ENCODE measurements around the gene TMBIM1.
A peak's percentile ranks its signal among the peaks of the same experiment; 100 is the strongest.

The TMBIM1 gene

GRCh38 chr2:218269900-218270720 lies 22.2 kb downstream of the TMBIM1 start, which contains the start of the genes AAMP and PNKD:
Gene AAMP (minus strand): TSS chr2:218270137. CDS start chr2:218270086, 51 bp downstream.
Gene PNKD (plus strand): TSS chr2:218270519. CDS start chr2:218270536, 17 bp downstream.
- no peak within 1 kb of the TSS for H2BK12ac ChIP-seq (ENCODE audit: low read length)
- H3K4ac ChIP-seq (ENCODE audit: low read length) = no peak within 1 kb of the TSS
- H4K91ac ChIP-seq (ENCODE audit: low read depth, low read length, poor library complexity) = no peak within 1 kb of the TSS
- peak within 1 kb of the TSS; percentile 86 for H3K14ac ChIP-seq (ENCODE audit: low read length)
- H2BK120ac ChIP-seq (ENCODE audit: low read depth, low read length) = no peak within 1 kb of the TSS
- H4K8ac ChIP-seq (ENCODE audit: low read depth, low read length) = no peak within 1 kb of the TSS
- peak; percentile 100 for DNase-seq (ENCODE audit: low spot score)
- peak within 1 kb of the TSS; percentile 16 for H3K27ac ChIP-seq (replicated peaks; ENCODE audit: low read length)
- peak within 1 kb of the TSS; percentile 92 for H3K9ac ChIP-seq (ENCODE audit: low read depth, low read length, poor library complexity)
- H3K4me3 ChIP-seq (ENCODE audit: low read length in 2 of 2) = peak within 1 kb of the TSS; percentile 83 to 91
- H2BK5ac ChIP-seq (ENCODE audit: low read length) = no peak within 1 kb of the TSS
- no CpG with 5 or more reads among the region's 64 CpGs for WGBS, 2 donors (ENCODE audit: extremely low coverage in 2 of 2, insufficient read length in 2 of 2, insufficient replicate concordance in 1 of 2)
- peak within 1 kb of the TSS; percentile 92 for H3K18ac ChIP-seq (ENCODE audit: low read length)
- H3K27me3 ChIP-seq (ENCODE audit: control insufficient read depth in 3 of 3, insufficient read depth in 3 of 3, low read depth in 1 of 3, low read length in 3 of 3) = no peaks in the 10 kb centered on the region
- H3K79me1 ChIP-seq (ENCODE audit: low read depth, low read length) = peaks cover 8% of the 10 kb centered on the region
- H3K23ac ChIP-seq (ENCODE audit: low read depth, low read length, poor library complexity) = peak within 1 kb of the TSS; percentile 49
- H3K36me3 ChIP-seq (replicated peaks in 1 of 2; ENCODE audit: control insufficient read depth in 2 of 2, insufficient read depth in 2 of 2, low read length in 2 of 2) = peaks cover 35 to 47% of the 10 kb centered on the region in 2 donors
- H2AFZ ChIP-seq (ENCODE audit: low read length) = peak within 1 kb of the TSS; percentile 90
- H3K4me2 ChIP-seq (ENCODE audit: insufficient read depth, low read length, poor library complexity, severe bottlenecking) = peak within 1 kb of the TSS; percentile 84
- no peaks in the 10 kb centered on the region for H3K9me3 ChIP-seq (replicated peaks in 1 of 2; ENCODE audit: control insufficient read depth in 2 of 2, insufficient read depth in 1 of 2, low read depth in 1 of 2, low read length in 2 of 2)
- peaks cover 8 to 10% of the 10 kb centered on the region in 2 donors for H3K4me1 ChIP-seq (ENCODE audit: control insufficient read depth in 2 of 2, insufficient read depth in 1 of 2, low read depth in 1 of 2, low read length in 2 of 2)
- H2BK15ac ChIP-seq (ENCODE audit: low read length) = no peak within 1 kb of the TSS
- H2AK5ac ChIP-seq (ENCODE audit: low read depth, low read length) = peak within 1 kb of the TSS; percentile 31

- WGBS, 2 donors (ENCODE audit: extremely low coverage in 2 of 2, insufficient read length in 2 of 2, insufficient replicate concordance in 1 of 2) = no CpG with 5 or more reads among the region's 6 CpGs
- Histone ChIP-seq H3K27ac (replicated peaks; ENCODE audit: low read length) (no peak overlapping the region), H2BK5ac (ENCODE audit: low read length) (no peak overlapping the region), H2AK5ac (ENCODE audit: low read depth, low read length) (no peak overlapping the region), H2AFZ (ENCODE audit: low read length) (no peak overlapping the region), H3K23ac (ENCODE audit: low read depth, low read length, poor library complexity) (no peak overlapping the region), H2BK12ac (ENCODE audit: low read length) (no peak overlapping the region), H3K4me1 (ENCODE audit: control insufficient read depth in 2 of 2, insufficient read depth in 1 of 2, low read depth in 1 of 2, low read length in 2 of 2) (peaks cover 8 to 10% of the 10 kb centered on the region in 2 donors), H2BK15ac (ENCODE audit: low read length) (no peak overlapping the region), H4K8ac (ENCODE audit: low read depth, low read length) (no peak overlapping the region), H3K4me2 (ENCODE audit: insufficient read depth, low read length, poor library complexity, severe bottlenecking) (no peak overlapping the region), H3K27me3 (ENCODE audit: control insufficient read depth in 3 of 3, insufficient read depth in 3 of 3, low read depth in 1 of 3, low read length in 3 of 3) (no peaks in the 10 kb centered on the region), H4K91ac (ENCODE audit: low read depth, low read length, poor library complexity) (no peak overlapping the region), H3K79me1 (ENCODE audit: low read depth, low read length) (peaks cover 7% of the 10 kb centered on the region), H3K9me3 (replicated peaks in 1 of 2; ENCODE audit: control insufficient read depth in 2 of 2, insufficient read depth in 1 of 2, low read depth in 1 of 2, low read length in 2 of 2) (no peaks in the 10 kb centered on the region), H3K18ac (ENCODE audit: low read length) (no peak overlapping the region), H3K4ac (ENCODE audit: low read length) (no peak overlapping the region), H2BK120ac (ENCODE audit: low read depth, low read length) (no peak overlapping the region), H3K36me3 (replicated peaks in 1 of 2; ENCODE audit: control insufficient read depth in 2 of 2, insufficient read depth in 2 of 2, low read length in 2 of 2) (peaks cover 33 to 51% of the 10 kb centered on the region in 2 donors), H3K4me3 (ENCODE audit: low read length in 2 of 2) (no peak overlapping the region), H3K9ac (ENCODE audit: low read depth, low read length, poor library complexity) (no peak overlapping the region), H3K14ac (ENCODE audit: low read length) (no peak overlapping the region)
- no peak for DNase-seq (ENCODE audit: low spot score)
Measured at GRCh38 chr2:218267259-218267658, 25.0 kb downstream of the TMBIM1 start.

GRCh38 chr2:218266316-218266979 lies 25.9 kb downstream of the TMBIM1 start:
- no peak overlapping the region for H4K91ac ChIP-seq (ENCODE audit: low read depth, low read length, poor library complexity)
- H3K14ac ChIP-seq (ENCODE audit: low read length) = no peak overlapping the region
- DNase-seq (ENCODE audit: low spot score) = no peak
- H3K9me3 ChIP-seq (replicated peaks in 1 of 2; ENCODE audit: control insufficient read depth in 2 of 2, insufficient read depth in 1 of 2, low read depth in 1 of 2, low read length in 2 of 2) = peaks cover 0 to 2% of the 10 kb centered on the region in 2 donors
- peaks cover 30 to 51% of the 10 kb centered on the region in 2 donors for H3K36me3 ChIP-seq (replicated peaks in 1 of 2; ENCODE audit: control insufficient read depth in 2 of 2, insufficient read depth in 2 of 2, low read length in 2 of 2)
- H4K8ac ChIP-seq (ENCODE audit: low read depth, low read length) = no peak overlapping the region
- H2BK15ac ChIP-seq (ENCODE audit: low read length) = no peak overlapping the region
- no peak overlapping the region for H2AK5ac ChIP-seq (ENCODE audit: low read depth, low read length)
- no peak overlapping the region for H2AFZ ChIP-seq (ENCODE audit: low read length)
- WGBS, 2 donors (ENCODE audit: extremely low coverage in 2 of 2, insufficient read length in 2 of 2, insufficient replicate concordance in 1 of 2) = no CpG with 5 or more reads among the region's 15 CpGs
- no peak overlapping the region for H2BK12ac ChIP-seq (ENCODE audit: low read length)
- H3K4ac ChIP-seq (ENCODE audit: low read length) = no peak overlapping the region
- H2BK5ac ChIP-seq (ENCODE audit: low read length) = no peak overlapping the region
- H3K9ac ChIP-seq (ENCODE audit: low read depth, low read length, poor library complexity) = no peak overlapping the region
- peaks cover 0 to 2% (median 0%) of the 10 kb centered on the region in 3 experiments for H3K27me3 ChIP-seq (ENCODE audit: control insufficient read depth in 3 of 3, insufficient read depth in 3 of 3, low read depth in 1 of 3, low read length in 3 of 3)
- peaks cover 7% of the 10 kb centered on the region for H3K79me1 ChIP-seq (ENCODE audit: low read depth, low read length)
- H3K18ac ChIP-seq (ENCODE audit: low read length) = no peak overlapping the region
- H3K27ac ChIP-seq (replicated peaks; ENCODE audit: low read length) = no peak overlapping the region
- H3K4me1 ChIP-seq (ENCODE audit: control insufficient read depth in 2 of 2, insufficient read depth in 1 of 2, low read depth in 1 of 2, low read length in 2 of 2) = peaks cover 15 to 16% of the 10 kb centered on the region in 2 donors
- H3K4me2 ChIP-seq (ENCODE audit: insufficient read depth, low read length, poor library complexity, severe bottlenecking) = no peak overlapping the region
- H2BK120ac ChIP-seq (ENCODE audit: low read depth, low read length) = no peak overlapping the region
- H3K23ac ChIP-seq (ENCODE audit: low read depth, low read length, poor library complexity) = no peak overlapping the region
- H3K4me3 ChIP-seq (ENCODE audit: low read length in 2 of 2) = no peak overlapping the region

- Histone ChIP-seq H3K36me3 (replicated peaks in 1 of 2; ENCODE audit: control insufficient read depth in 2 of 2, insufficient read depth in 2 of 2, low read length in 2 of 2) (peaks cover 30 to 51% of the 10 kb centered on the region in 2 donors), H4K91ac (ENCODE audit: low read depth, low read length, poor library complexity) (no peak overlapping the region), H3K27me3 (ENCODE audit: control insufficient read depth in 3 of 3, insufficient read depth in 3 of 3, low read depth in 1 of 3, low read length in 3 of 3) (peaks cover 0 to 2% (median 0%) of the 10 kb centered on the region in 3 experiments), H2BK12ac (ENCODE audit: low read length) (no peak overlapping the region), H4K8ac (ENCODE audit: low read depth, low read length) (no peak overlapping the region), H3K14ac (ENCODE audit: low read length) (no peak overlapping the region), H3K9me3 (replicated peaks in 1 of 2; ENCODE audit: control insufficient read depth in 2 of 2, insufficient read depth in 1 of 2, low read depth in 1 of 2, low read length in 2 of 2) (peaks cover 0 to 2% of the 10 kb centered on the region in 2 donors), H3K9ac (ENCODE audit: low read depth, low read length, poor library complexity) (no peak overlapping the region), H2AFZ (ENCODE audit: low read length) (no peak overlapping the region), H3K4me2 (ENCODE audit: insufficient read depth, low read length, poor library complexity, severe bottlenecking) (no peak overlapping the region), H3K4me1 (ENCODE audit: control insufficient read depth in 2 of 2, insufficient read depth in 1 of 2, low read depth in 1 of 2, low read length in 2 of 2) (peaks cover 15 to 19% of the 10 kb centered on the region in 2 donors), H2BK120ac (ENCODE audit: low read depth, low read length) (no peak overlapping the region), H2AK5ac (ENCODE audit: low read depth, low read length) (no peak overlapping the region), H3K18ac (ENCODE audit: low read length) (no peak overlapping the region), H2BK5ac (ENCODE audit: low read length) (no peak overlapping the region), H3K4ac (ENCODE audit: low read length) (no peak overlapping the region), H2BK15ac (ENCODE audit: low read length) (no peak overlapping the region), H3K4me3 (ENCODE audit: low read length in 2 of 2) (no peak overlapping the region), H3K27ac (replicated peaks; ENCODE audit: low read length) (no peak overlapping the region), H3K23ac (ENCODE audit: low read depth, low read length, poor library complexity) (no peak overlapping the region), H3K79me1 (ENCODE audit: low read depth, low read length) (peaks cover 7% of the 10 kb centered on the region)
- WGBS, 2 donors (ENCODE audit: extremely low coverage in 2 of 2, insufficient read length in 2 of 2, insufficient replicate concordance in 1 of 2) = no CpG with 5 or more reads among the region's 8 CpGs
- no peak for DNase-seq (ENCODE audit: low spot score)
Measured at GRCh38 chr2:218265626-218266025, 26.7 kb downstream of the TMBIM1 start.
